HG02870 (cell line): ENCODE results near the gene FAM174C.

Experiments used
- ATAC-seq: cut with Tn5 transposase; IDR thresholded peaks from one replicate; pipeline ENCODE4 v1.9.1; 2021; ENCODE audit warnings: mild to moderate bottlenecking, moderate library complexity; ENCODE audit not compliant: unreplicated experiment

FAM174C gene

GRCh38 chr19:1284293-1284978 lies 9.1 kb downstream of the FAM174C start:
- ATAC-seq, result no peak

- no peak for ATAC-seq
Observed at GRCh38 chr19:1284979-1285736, 9.8 kb downstream of the FAM174C start.

- ATAC-seq, result no peak
Observed at GRCh38 chr19:1285737-1286360, 10.5 kb downstream of the FAM174C start, which contains the start of gene EFNA2. EFNA2 (plus strand) TSS chr19:1285873; CDS start chr19:1286169, 296 bp downstream.

GRCh38 chr19:1286487-1287353 lies 11.4 kb downstream of the FAM174C start:
- ATAC-seq, result no peak

- ATAC-seq, result no peak
Observed at GRCh38 chr19:1287354-1288225, 12.3 kb downstream of the FAM174C start.

- no peak for ATAC-seq
Observed at GRCh38 chr19:1288226-1288612, 12.9 kb downstream of the FAM174C start.

- no peak for ATAC-seq
Observed at GRCh38 chr19:1288833-1289685, 13.7 kb downstream of the FAM174C start.

GRCh38 chr19:1289686-1290025 lies 14.3 kb downstream of the FAM174C start:
- no peak for ATAC-seq

GRCh38 chr19:1290196-1290702 lies 14.9 kb downstream of the FAM174C start:
- ATAC-seq, result no peak

- no peak for ATAC-seq
Observed at GRCh38 chr19:1290703-1291651, 15.6 kb downstream of the FAM174C start.

- no peak for ATAC-seq
Observed at GRCh38 chr19:1291761-1292418, 16.6 kb downstream of the FAM174C start.

GRCh38 chr19:1292419-1293151 lies 17.3 kb downstream of the FAM174C start:
- no peak for ATAC-seq

- ATAC-seq, result no peak
Observed at GRCh38 chr19:1293782-1294604, 18.7 kb downstream of the FAM174C start.

- ATAC-seq, result no peak
Observed at GRCh38 chr19:1294688-1295087, 19.4 kb downstream of the FAM174C start.

GRCh38 chr19:1295169-1296012 lies 20.1 kb downstream of the FAM174C start:
- no peak for ATAC-seq
